Prostate gland (tissue), 2 donors: Measurements from ENCODE around the gene AHNAK. TPM values are rescaled to one million over a fixed set of nuclear protein-coding genes. Genes with fewer than 3 reads are reported as not detected.

ENCODE experiments used
- DNase-seq: peaks from one replicate; pipeline ENCODE4 v3.0.0-alpha.2; 2019; ENCODE audit warnings: low spot score
- H3K27ac ChIP-seq, 2 donors: fragments of 200-600 bp; sonication (generic); 2 replicates each; pipeline ENCODE4 v1.5.1; 2017 to 2019
- H3K27me3 ChIP-seq: fragments of 200-600 bp; sonication (generic); replicated peaks from 2 replicates; pipeline ENCODE4 v1.5.1; 2019; ENCODE audit not compliant: insufficient read depth
- H3K36me3 ChIP-seq, 2 donors: fragments of 200-600 bp; sonication (generic); 1 replicate in 1 of 2; 2 replicates in 1 of 2; pipeline versions ENCODE4 v1.5.1 to v1.8.1; 2017 to 2019
- H3K4me1 ChIP-seq: fragments of 200-600 bp; sonication (generic); replicated peaks from 2 replicates; pipeline ENCODE4 v1.5.1; 2019
- H3K4me3 ChIP-seq, 2 donors: fragments of 200-600 bp; sonication (generic); 2 replicates each; pipeline ENCODE4 v1.5.1; 2017 to 2019
- H3K9me3 ChIP-seq: fragments of 200-600 bp; sonication (generic); 2 replicates; pipeline ENCODE4 v1.5.1; 2017
- POLR2A ChIP-seq: fragments of 450-650 bp; IDR thresholded peaks from one replicate; pipeline ENCODE4 v1.6.1; 2016; ENCODE audit warnings: antibody characterized with exemption, mild to moderate bottlenecking
- POLR2AphosphoS5 ChIP-seq: sonication (generic); formaldehyde crosslinking; IDR thresholded peaks from one replicate; pipeline ENCODE4 v1.6.1; 2017; ENCODE audit warnings: antibody characterized with exemption
- WGBS: methylation state at CpG from one replicate; pipeline ENCODE4 v1.1.5; 2018; 5-methylcytosine and 5-hydroxymethylcytosine counted together
- intact Hi-C: fragments of 100-400 bp; cut with DNase I; formaldehyde crosslinking; loops from one replicate; pipeline ENCODE4 v1.14.2; 2022
- total RNA-seq, 2 donors: library from RNA; depleted of rRNA; stranded (reverse); fragments of >200 nt; gene quantifications; one replicate each; pipeline ENCODE4 v1.1.0, GENCODE V29; 2016
- TF ChIP-seq, protein P1 (sequence below), 4 experiments: fragments of 200-600 bp in 2 of 4; fragments of 450-650 bp in 2 of 4; sonication (generic) in 2 of 4; IDR thresholded peaks; 1 replicate in 3 of 4; 2 replicates in 1 of 4; pipeline ENCODE4 v1.5.1; 2016 to 2019; ENCODE audit warnings: antibody characterized with exemption in 4 of 4, mild to moderate bottlenecking in 2 of 4, moderate library complexity in 2 of 4

AHNAK gene
- total RNA-seq, 2 donors from 2014 or later, result 367 to 434 TPM

DNA sequence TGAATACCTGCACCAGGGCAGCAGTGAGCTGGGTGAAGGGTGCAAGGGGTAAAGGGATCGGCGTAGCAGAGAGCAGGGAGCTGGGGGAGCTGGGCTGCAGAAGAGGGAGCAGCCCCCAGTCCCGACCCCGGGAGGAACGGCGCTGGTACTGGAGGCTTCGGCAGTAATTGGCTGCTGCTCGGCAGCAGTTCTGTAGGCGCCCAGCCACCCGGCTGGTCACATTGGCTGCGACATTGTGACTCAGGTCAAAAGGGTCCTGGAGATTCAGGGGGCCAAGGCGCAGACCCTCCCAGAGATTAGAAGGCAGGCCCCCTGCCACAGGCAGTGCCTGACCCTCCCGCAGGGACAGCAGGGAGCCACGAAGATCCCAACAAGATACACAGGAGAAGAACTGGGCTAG, 29.2 kb upstream of the AHNAK start:
- H3K27me3 ChIP-seq, result no peaks in the 10 kb centered on the region
- H3K9me3 ChIP-seq, result no peaks in the 10 kb centered on the region
- peaks cover 11% of the 10 kb centered on the region for H3K4me1 ChIP-seq
- H3K4me3 ChIP-seq, result no peak overlapping the region
- intact Hi-C loops, result no loop called here
- H3K36me3 ChIP-seq, result no peaks in the 10 kb centered on the region
- WGBS, result 86% methylated on average over 14 of the region's 14 CpGs
- DNase-seq, result no peak
- TF ChIP-seq, protein P1, sequence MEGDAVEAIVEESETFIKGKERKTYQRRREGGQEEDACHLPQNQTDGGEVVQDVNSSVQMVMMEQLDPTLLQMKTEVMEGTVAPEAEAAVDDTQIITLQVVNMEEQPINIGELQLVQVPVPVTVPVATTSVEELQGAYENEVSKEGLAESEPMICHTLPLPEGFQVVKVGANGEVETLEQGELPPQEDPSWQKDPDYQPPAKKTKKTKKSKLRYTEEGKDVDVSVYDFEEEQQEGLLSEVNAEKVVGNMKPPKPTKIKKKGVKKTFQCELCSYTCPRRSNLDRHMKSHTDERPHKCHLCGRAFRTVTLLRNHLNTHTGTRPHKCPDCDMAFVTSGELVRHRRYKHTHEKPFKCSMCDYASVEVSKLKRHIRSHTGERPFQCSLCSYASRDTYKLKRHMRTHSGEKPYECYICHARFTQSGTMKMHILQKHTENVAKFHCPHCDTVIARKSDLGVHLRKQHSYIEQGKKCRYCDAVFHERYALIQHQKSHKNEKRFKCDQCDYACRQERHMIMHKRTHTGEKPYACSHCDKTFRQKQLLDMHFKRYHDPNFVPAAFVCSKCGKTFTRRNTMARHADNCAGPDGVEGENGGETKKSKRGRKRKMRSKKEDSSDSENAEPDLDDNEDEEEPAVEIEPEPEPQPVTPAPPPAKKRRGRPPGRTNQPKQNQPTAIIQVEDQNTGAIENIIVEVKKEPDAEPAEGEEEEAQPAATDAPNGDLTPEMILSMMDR (IDR thresholded peaks at IDR 0.05), result no peak
- H3K27ac ChIP-seq, result peak overlapping the region in 1 of 2 donors; percentile 99

- Histone ChIP-seq H3K4me3 (peak overlapping the region in 1 of 2 donors; percentile 74), H3K4me1 (peaks cover 11% of the 10 kb centered on the region)
- WGBS, result 54% methylated on average over 17 of the region's 17 CpGs
Measured at GRCh38 chr11:62575156-62575555, 28.6 kb upstream of the AHNAK start.

DNA sequence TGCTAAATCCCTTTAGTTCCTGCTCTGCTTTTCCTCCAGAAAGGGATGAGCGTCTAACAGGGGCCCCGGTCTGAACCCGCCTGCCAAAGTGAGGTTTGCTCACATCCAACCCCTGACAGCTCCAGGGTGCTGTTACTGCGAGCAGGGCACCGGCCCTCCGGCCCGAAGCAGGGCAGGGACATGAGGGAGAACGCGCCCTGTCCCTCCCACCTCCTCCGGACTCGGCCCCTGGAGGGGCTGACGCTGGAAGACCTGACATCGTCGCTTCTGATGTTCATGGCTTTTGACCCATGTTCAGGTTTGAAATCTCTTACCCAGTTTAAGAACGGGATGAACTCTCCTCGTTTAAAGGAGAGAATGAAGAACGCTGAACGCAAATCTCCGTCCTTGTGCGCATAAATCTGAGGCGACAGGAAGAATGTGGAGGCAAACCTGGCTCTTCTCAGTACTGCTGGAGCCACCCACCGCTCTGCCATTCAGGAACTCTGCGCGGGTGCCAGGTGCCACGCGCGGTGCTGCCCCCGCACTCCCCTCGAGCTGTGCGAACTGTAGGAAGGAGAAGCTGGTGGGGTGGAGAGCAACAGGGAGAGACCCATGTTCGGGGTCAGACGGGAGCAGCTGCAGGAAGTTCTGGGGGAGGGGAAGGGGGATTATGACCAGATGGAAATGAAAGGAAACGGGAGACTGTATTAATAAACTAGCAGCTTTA, 27.9 kb upstream of the AHNAK start:
- Histone ChIP-seq H3K27me3 (no peaks in the 10 kb centered on the region), H3K4me3 (peak overlapping the region; percentile 42 to 74), H3K9me3 (no peaks in the 10 kb centered on the region), H3K36me3 (peaks cover 0 to 4% of the 10 kb centered on the region in 2 donors), H3K27ac (peak overlapping the region; percentile 98 to 99), H3K4me1 (peaks cover 11% of the 10 kb centered on the region)
- TF ChIP-seq, protein P1 (IDR thresholded peaks at IDR 0.05), result no peak
- TF ChIP-seq POLR2AphosphoS5 (no peak), POLR2A (peak; percentile 17)
- intact Hi-C loops, result no loop called here
- under 1% methylated on average over 33 of the region's 33 CpGs for WGBS
- DNase-seq, result no peak

More at GRCh38 chr11:62575156-62575555, 28.6 kb upstream of the AHNAK start:
- intact Hi-C loops, result no loop called here
- H3K36me3 ChIP-seq, result no peaks in the 10 kb centered on the region
- DNase-seq, result no peak
- no peaks in the 10 kb centered on the region for H3K9me3 ChIP-seq
- peak overlapping the region; percentile 98 to 99 for H3K27ac ChIP-seq
- H3K27me3 ChIP-seq, result no peaks in the 10 kb centered on the region
- no peak for TF ChIP-seq POLR2AphosphoS5
- TF ChIP-seq, protein P1 (IDR thresholded peaks at IDR 0.05), result no peak
- TF ChIP-seq POLR2A, result no peak

GRCh38 chr11:62573592-62574362, 27.2 kb upstream of the AHNAK start, which contains the start of gene EEF1G:
TSS of gene EEF1G (minus strand) at chr11:62573891. CDS start at chr11:62573842, 49 bp downstream.
- Histone ChIP-seq H3K4me1 (peaks cover 11% of the 10 kb centered on the region), H3K4me3 (peak within 1 kb of the TSS; percentile 59 to 74), H3K36me3 (peaks cover 0 to 6% of the 10 kb centered on the region in 2 donors), H3K9me3 (no peaks in the 10 kb centered on the region), H3K27ac (peak within 1 kb of the TSS; percentile 98 to 99), H3K27me3 (no peaks in the 10 kb centered on the region)
- peak; percentile 99 for DNase-seq
- intact Hi-C loops, result no loop called here
- TF ChIP-seq POLR2A (peak; percentile 94), POLR2AphosphoS5 (peak; percentile 99)
- TF ChIP-seq, protein P1 (IDR thresholded peaks at IDR 0.05), result peak in 1 of 4 experiments; percentile 17
- under 1% methylated on average over 46 of the region's 46 CpGs for WGBS
